Neural progenitor cell (in vitro differentiated cells): ENCODE results near the gene AKR7A3. TPM values are rescaled to one million over a fixed set of nuclear protein-coding genes. Genes with fewer than 3 reads are reported as not detected.

Experiments used
- DNase-seq: peaks from one replicate; pipeline ENCODE4 v3.0.0-alpha.2; 2016; ENCODE audit warnings: low spot score
- H2AFZ ChIP-seq: fragments of 200-600 bp; sonication (generic); replicated peaks from 2 replicates; pipeline ENCODE4 v1.6.1; 2016; ENCODE audit warnings: antibody characterized with exemption
- H3F3A ChIP-seq: fragments of 200-600 bp; sonication (generic); 2 replicates; pipeline ENCODE4 v1.6.1; 2016; ENCODE audit warnings: antibody characterized with exemption, low read depth
- H3K27ac ChIP-seq: fragments of 200-600 bp; sonication (generic); 2 replicates; pipeline ENCODE4 v1.5.1; 2016; ENCODE audit warnings: mild to moderate bottlenecking
- H3K27me3 ChIP-seq: fragments of 200-600 bp; sonication (generic); 2 replicates; pipeline ENCODE4 v1.6.1; 2016; ENCODE audit warnings: mild to moderate bottlenecking, moderate library complexity
- H3K36me3 ChIP-seq: fragments of 200-600 bp; sonication (generic); 2 replicates; pipeline ENCODE4 v1.5.1; 2016
- H3K4me1 ChIP-seq: fragments of 200-600 bp; sonication (generic); 2 replicates; pipeline ENCODE4 v1.6.1; 2016; ENCODE audit warnings: mixed run types
- H3K4me2 ChIP-seq: fragments of 200-600 bp; sonication (generic); 2 replicates; pipeline ENCODE4 v1.6.1; 2016
- H3K4me3 ChIP-seq: fragments of 200-600 bp; sonication (generic); 2 replicates; pipeline ENCODE4 v1.5.1; 2016
- H3K79me2 ChIP-seq: fragments of 200-600 bp; sonication (generic); 2 replicates; pipeline ENCODE4 v1.6.1; 2016; ENCODE audit warnings: low read depth
- H3K9ac ChIP-seq: fragments of 200-600 bp; sonication (generic); 2 replicates; pipeline ENCODE4 v1.6.1; 2016
- H3K9me3 ChIP-seq: fragments of 200-600 bp; sonication (generic); 2 replicates; pipeline ENCODE4 v1.5.1; 2016; ENCODE audit warnings: low read depth
- H4K20me1 ChIP-seq: fragments of 200-600 bp; sonication (generic); 2 replicates; pipeline ENCODE4 v1.6.1; 2016; ENCODE audit warnings: low read depth
- H3K27ac Mint-ChIP-seq: 3 replicates; pipeline ENCODE4 v1.8.0; 2021; ENCODE audit warnings: mixed read lengths
- H3K27me3 Mint-ChIP-seq: 2 replicates; pipeline ENCODE4 v1.8.0; 2022; ENCODE audit warnings: low read depth, mild to moderate bottlenecking, inconsistent platforms, moderate library complexity, mixed read lengths; ENCODE audit not compliant: insufficient read depth
- H3K36me3 Mint-ChIP-seq: 3 replicates; pipeline ENCODE4 v1.8.0; 2021; ENCODE audit warnings: mixed read lengths
- H3K4me1 Mint-ChIP-seq: 3 replicates; pipeline ENCODE4 v1.8.0; 2021; ENCODE audit warnings: mixed read lengths
- H3K4me3 Mint-ChIP-seq: 3 replicates; pipeline ENCODE4 v1.8.0; 2021; ENCODE audit warnings: mild to moderate bottlenecking, moderate library complexity, mixed read lengths
- H3K9me3 Mint-ChIP-seq: 3 replicates; pipeline ENCODE4 v1.8.0; 2020; ENCODE audit warnings: mixed read lengths
- EZH2 ChIP-seq: fragments of 200-600 bp; sonication (generic); IDR thresholded peaks from 2 replicates; pipeline ENCODE4 v1.6.1; 2017; ENCODE audit warnings: antibody characterized with exemption, mild to moderate bottlenecking, moderate library complexity
- EZH2phosphoT487 ChIP-seq: fragments of 200-600 bp; sonication (generic); IDR thresholded peaks from 2 replicates; pipeline ENCODE4 v1.6.1; 2017; ENCODE audit warnings: antibody characterized with exemption
- total RNA-seq: library from RNA; depleted of rRNA; stranded (reverse); fragments of >200 nt; gene quantifications from 2 replicates; pipeline ENCODE4 v1.2.3, GENCODE V29; 2015; ENCODE audit warnings: low replicate concordance
- TF ChIP-seq, protein P1 (sequence below): fragments of 200-600 bp; sonication (generic); IDR thresholded peaks from 2 replicates; pipeline ENCODE4 v1.5.1; 2017; ENCODE audit warnings: antibody characterized with exemption, mild to moderate bottlenecking

Gene AKR7A3
- total RNA-seq, 1 donor from 2014 or later: not detected

DNA sequence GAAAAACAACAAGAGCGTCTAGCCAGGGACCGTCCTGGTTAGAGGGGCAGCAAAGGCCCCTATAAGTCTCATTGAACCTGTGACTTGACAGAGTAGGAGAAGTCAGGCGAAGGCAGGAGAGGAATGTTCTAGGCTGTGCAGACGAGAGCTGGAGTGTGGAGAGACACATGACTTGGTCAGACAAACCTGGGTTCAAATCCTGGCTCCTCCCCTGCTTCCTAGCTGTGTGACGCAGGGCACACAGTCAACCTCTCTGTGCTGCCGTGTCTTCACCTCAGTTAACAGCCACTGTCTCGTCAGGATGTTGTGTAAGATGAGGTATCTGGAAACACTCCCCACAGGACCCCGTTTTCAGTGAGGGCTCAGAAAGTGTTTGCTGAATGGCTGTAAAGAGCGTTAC lies 39.2 kb upstream of the AKR7A3 start:
- H3K4me3 Mint-ChIP-seq: no peak overlapping the region
- no peaks in the 10 kb centered on the region for H3K36me3 ChIP-seq
- H3K27me3 Mint-ChIP-seq: no peaks in the 10 kb centered on the region
- H3K27ac Mint-ChIP-seq: no peak overlapping the region
- H2AFZ ChIP-seq: no peak overlapping the region
- no peak overlapping the region for H3K27ac ChIP-seq
- DNase-seq: no peak
- H3K36me3 Mint-ChIP-seq: peaks cover 3% of the 10 kb centered on the region
- no peaks in the 10 kb centered on the region for H3K79me2 ChIP-seq
- no peak for TF ChIP-seq EZH2
- TF ChIP-seq, protein P1, sequence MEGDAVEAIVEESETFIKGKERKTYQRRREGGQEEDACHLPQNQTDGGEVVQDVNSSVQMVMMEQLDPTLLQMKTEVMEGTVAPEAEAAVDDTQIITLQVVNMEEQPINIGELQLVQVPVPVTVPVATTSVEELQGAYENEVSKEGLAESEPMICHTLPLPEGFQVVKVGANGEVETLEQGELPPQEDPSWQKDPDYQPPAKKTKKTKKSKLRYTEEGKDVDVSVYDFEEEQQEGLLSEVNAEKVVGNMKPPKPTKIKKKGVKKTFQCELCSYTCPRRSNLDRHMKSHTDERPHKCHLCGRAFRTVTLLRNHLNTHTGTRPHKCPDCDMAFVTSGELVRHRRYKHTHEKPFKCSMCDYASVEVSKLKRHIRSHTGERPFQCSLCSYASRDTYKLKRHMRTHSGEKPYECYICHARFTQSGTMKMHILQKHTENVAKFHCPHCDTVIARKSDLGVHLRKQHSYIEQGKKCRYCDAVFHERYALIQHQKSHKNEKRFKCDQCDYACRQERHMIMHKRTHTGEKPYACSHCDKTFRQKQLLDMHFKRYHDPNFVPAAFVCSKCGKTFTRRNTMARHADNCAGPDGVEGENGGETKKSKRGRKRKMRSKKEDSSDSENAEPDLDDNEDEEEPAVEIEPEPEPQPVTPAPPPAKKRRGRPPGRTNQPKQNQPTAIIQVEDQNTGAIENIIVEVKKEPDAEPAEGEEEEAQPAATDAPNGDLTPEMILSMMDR: no peak
- TF ChIP-seq EZH2phosphoT487: no peak
- H3K4me1 ChIP-seq: no peaks in the 10 kb centered on the region
- no peak overlapping the region for H3K4me3 ChIP-seq
- no peaks in the 10 kb centered on the region for H3K4me1 Mint-ChIP-seq
- H3K9ac ChIP-seq: no peak overlapping the region
- H4K20me1 ChIP-seq: no peaks in the 10 kb centered on the region
- H3K9me3 ChIP-seq: no peaks in the 10 kb centered on the region
- no peaks in the 10 kb centered on the region for H3K9me3 Mint-ChIP-seq
- no peak overlapping the region for H3K4me2 ChIP-seq
- H3K27me3 ChIP-seq: no peaks in the 10 kb centered on the region
- H3F3A ChIP-seq: no peaks in the 10 kb centered on the region

GRCh38 chr1:19327301-19327700 lies 38.7 kb upstream of the AKR7A3 start:
- no peak overlapping the region for H3K4me2 ChIP-seq
- H3F3A ChIP-seq: no peaks in the 10 kb centered on the region
- no peaks in the 10 kb centered on the region for H3K36me3 ChIP-seq
- H3K27me3 ChIP-seq: no peaks in the 10 kb centered on the region
- H3K9ac ChIP-seq: no peak overlapping the region
- H3K4me1 ChIP-seq: no peaks in the 10 kb centered on the region
- H3K9me3 Mint-ChIP-seq: no peaks in the 10 kb centered on the region
- H3K27me3 Mint-ChIP-seq: no peaks in the 10 kb centered on the region
- no peak overlapping the region for H3K4me3 Mint-ChIP-seq
- no peaks in the 10 kb centered on the region for H4K20me1 ChIP-seq
- H2AFZ ChIP-seq: no peak overlapping the region
- no peak for TF ChIP-seq EZH2phosphoT487
- TF ChIP-seq EZH2: no peak
- no peak overlapping the region for H3K27ac ChIP-seq
- no peaks in the 10 kb centered on the region for H3K4me1 Mint-ChIP-seq
- no peaks in the 10 kb centered on the region for H3K79me2 ChIP-seq
- no peaks in the 10 kb centered on the region for H3K9me3 ChIP-seq
- no peak overlapping the region for H3K4me3 ChIP-seq
- no peak overlapping the region for H3K27ac Mint-ChIP-seq
- no peak for DNase-seq
- peaks cover 5% of the 10 kb centered on the region for H3K36me3 Mint-ChIP-seq

DNA sequence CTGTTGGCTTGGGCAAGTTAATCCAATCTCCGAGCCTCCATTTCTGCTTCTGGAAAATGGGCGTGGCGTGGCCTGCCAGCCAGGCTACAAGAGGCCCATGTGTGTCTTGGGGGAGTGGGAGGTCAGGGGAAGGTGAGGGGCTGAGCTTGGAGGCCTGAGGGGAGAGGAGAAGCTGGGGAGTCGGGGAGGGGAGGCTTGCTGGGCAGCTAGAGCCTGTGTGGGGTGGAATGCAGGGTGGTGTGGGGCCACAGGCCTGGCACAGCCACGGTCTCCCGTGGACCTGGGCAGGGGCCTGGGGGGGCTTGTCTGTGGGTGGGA lies 38.1 kb upstream of the AKR7A3 start:
- Histone ChIP-seq H3K4me1 (no peaks in the 10 kb centered on the region), H3K9ac (no peak overlapping the region), H3K27ac (no peak overlapping the region), H3K27me3 (no peaks in the 10 kb centered on the region), H3K9me3 (no peaks in the 10 kb centered on the region), H3K79me2 (no peaks in the 10 kb centered on the region), H3F3A (no peaks in the 10 kb centered on the region), H3K4me3 (no peak overlapping the region), H3K36me3 (no peaks in the 10 kb centered on the region), H2AFZ (no peak overlapping the region), H4K20me1 (no peaks in the 10 kb centered on the region), H3K4me2 (no peak overlapping the region)
- Mint-ChIP-seq H3K36me3 (peaks cover 5% of the 10 kb centered on the region), H3K4me1 (no peaks in the 10 kb centered on the region), H3K27me3 (peaks cover 2% of the 10 kb centered on the region), H3K9me3 (no peaks in the 10 kb centered on the region), H3K4me3 (no peak overlapping the region), H3K27ac (no peak overlapping the region)
- TF ChIP-seq EZH2: no peak
- TF ChIP-seq EZH2phosphoT487: no peak
- TF ChIP-seq, protein P1: no peak
- DNase-seq: no peak

DNA sequence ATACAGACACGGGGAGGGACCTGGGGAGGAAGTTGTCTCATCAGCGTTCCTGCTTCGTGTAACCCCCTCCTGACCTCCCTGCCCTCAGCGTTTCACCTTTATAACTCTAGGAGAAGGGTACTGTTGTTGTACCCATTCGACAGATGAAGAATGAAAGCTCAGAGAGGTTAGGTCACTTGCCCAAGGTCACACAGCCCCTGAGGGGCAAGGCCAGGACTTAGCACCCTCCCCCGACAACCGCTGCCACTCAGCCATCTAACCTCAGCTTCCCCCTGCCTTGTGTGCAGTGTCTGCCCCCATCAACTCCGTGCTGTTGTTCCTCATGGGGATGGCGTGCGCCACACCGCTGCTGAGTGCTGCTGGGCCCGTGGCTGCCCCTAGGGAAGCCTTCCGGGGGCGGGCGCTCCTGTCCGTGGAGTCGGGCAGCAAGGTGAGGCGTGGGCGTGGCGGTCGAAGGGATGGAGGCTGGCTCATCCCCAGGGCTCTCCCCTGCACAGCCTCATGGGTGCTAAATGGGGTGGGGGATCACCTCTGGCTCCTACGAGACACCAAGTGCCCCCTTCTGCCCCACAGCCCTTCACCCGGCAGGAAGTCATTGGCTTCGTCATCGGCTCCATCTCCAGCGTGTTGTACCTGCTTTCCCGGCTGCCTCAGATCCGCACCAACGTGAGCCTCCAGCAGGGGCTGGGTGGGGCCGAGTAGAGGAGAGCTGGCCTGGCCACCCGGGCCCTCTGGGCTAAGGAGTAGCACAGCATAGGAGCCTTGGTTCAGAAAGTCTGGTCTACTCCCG lies 37.6 kb upstream of the AKR7A3 start:
- no peaks in the 10 kb centered on the region for H3K4me1 ChIP-seq
- Mint-ChIP-seq H3K27ac (no peak overlapping the region), H3K27me3 (peaks cover 2% of the 10 kb centered on the region), H3K9me3 (no peaks in the 10 kb centered on the region), H3K4me1 (no peaks in the 10 kb centered on the region), H3K36me3 (peaks cover 5% of the 10 kb centered on the region), H3K4me3 (no peak overlapping the region)
- H3K9me3 ChIP-seq: no peaks in the 10 kb centered on the region
- no peak overlapping the region for H3K27ac ChIP-seq
- no peaks in the 10 kb centered on the region for H3K36me3 ChIP-seq
- H3K79me2 ChIP-seq: no peaks in the 10 kb centered on the region
- no peaks in the 10 kb centered on the region for H3F3A ChIP-seq
- no peaks in the 10 kb centered on the region for H4K20me1 ChIP-seq
- no peak overlapping the region for H3K4me2 ChIP-seq
- no peak for DNase-seq
- no peak overlapping the region for H2AFZ ChIP-seq
- no peak overlapping the region for H3K4me3 ChIP-seq
- no peak overlapping the region for H3K9ac ChIP-seq
- TF ChIP-seq EZH2phosphoT487: no peak
- TF ChIP-seq EZH2: no peak
- TF ChIP-seq, protein P1: no peak
- H3K27me3 ChIP-seq: no peaks in the 10 kb centered on the region
